Activated CD8-positive, alpha-beta memory T cell treated with anti-CD3 and anti-CD28 coated beads for 48 hours (primary cell): ENCODE results near the gene TSGA10.
A peak's percentile ranks its signal among the peaks of the same experiment; 100 is the strongest.
"Not testable (repeated sequence)": the region's sequence is repeated elsewhere in the genome, so short reads cannot be mapped to it uniquely, and the experiment has no call there.

Source experiments
- DNase-seq, 3 experiments: peaks; one replicate each; pipeline ENCODE4 v3.0.0-alpha.2; 2020; ENCODE audit warnings: low read depth in 2 of 3, low spot score in 2 of 3

Gene TSGA10, protein sequence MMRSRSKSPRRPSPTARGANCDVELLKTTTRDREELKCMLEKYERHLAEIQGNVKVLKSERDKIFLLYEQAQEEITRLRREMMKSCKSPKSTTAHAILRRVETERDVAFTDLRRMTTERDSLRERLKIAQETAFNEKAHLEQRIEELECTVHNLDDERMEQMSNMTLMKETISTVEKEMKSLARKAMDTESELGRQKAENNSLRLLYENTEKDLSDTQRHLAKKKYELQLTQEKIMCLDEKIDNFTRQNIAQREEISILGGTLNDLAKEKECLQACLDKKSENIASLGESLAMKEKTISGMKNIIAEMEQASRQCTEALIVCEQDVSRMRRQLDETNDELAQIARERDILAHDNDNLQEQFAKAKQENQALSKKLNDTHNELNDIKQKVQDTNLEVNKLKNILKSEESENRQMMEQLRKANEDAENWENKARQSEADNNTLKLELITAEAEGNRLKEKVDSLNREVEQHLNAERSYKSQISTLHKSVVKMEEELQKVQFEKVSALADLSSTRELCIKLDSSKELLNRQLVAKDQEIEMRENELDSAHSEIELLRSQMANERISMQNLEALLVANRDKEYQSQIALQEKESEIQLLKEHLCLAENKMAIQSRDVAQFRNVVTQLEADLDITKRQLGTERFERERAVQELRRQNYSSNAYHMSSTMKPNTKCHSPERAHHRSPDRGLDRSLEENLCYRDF

DNA sequence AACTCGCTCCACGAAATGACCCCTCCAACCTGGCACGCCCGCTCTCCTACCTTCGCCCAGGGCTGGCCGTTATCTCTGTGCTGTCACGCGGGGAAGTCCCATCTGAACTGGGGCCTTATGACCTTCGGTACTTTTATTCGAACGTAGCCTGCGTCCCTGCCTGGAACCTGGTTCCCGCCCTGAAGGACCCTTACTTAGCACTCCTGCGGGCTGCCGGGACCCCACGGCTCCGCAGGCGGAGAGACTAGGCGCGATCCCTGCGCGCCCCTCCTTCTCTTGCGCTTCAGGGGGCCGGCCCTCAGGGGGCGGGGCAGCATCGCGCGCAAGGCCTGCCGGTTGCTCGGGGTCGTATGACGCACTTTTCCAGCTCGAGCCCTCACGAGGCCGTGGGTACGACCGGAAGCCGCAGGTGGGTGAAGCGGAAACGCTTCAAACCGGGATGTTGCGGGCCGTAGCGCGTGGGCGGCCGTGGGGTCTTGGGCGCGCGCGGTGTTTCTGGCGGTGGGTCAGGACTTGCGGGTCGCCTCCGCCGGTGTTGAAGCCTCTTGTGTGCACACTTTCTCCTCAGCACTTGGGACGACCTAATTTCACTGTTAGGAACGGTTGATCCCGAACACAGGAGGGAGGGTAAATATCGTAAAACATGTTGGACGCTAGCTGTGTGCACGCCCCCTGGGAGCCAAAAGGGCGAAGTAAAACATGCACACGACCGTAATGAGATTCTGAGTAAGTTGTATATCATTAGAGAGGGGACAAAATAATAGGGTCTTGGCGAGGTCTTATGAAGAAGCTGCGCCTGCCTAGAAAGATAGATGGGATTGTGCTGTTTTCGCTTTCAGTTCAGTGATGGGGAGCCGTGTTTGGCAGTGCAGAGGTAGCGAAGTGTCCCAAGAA lies at the start of gene TSGA10, which contains the start of gene LIPT1:
TSS of gene TSGA10 (minus strand) at position 300 of the 894 bp plus-strand sequence. CDS start 45,503 bp downstream, outside the sequence.
TSS of gene LIPT1 (plus strand) at position 325 of the 894 bp plus-strand sequence. CDS start 6,991 bp downstream, outside the sequence.
- DNase-seq, result peak; percentile 72 to 84 (median 82)

DNA sequence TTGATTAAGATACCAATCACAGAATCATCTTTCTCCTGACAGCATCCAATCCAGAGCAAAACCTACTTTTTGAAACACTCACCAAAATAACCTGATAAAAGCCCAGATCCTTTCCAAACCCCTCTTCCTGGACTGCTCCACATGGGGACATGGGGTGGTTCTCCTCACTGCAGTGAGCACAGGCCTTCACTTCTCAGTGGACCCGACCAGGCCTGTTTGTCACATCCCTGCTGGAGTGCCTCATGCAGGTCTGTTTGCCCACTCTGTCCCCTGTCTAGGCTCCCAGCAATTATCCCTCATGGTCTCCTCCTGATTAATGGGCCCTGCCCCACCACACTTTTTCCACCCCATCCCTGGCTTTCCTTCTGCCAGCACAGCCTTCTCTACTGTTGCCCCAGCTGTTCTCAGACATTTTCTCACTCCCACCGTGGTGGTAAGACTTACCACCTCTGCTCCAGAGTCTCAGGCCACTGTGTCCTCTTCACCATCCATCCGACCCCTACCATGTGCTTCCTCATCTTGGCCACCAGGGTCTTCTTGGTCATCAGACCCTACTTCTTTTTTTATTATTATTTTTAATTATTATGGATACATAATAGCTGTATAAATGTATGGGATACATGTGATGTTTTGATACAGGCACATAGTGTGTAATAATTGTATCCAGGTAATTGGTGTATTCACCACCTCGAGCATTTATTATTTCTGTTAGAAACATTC lies 47.4 kb upstream of the TSGA10 start:
- no peak for DNase-seq

DNA sequence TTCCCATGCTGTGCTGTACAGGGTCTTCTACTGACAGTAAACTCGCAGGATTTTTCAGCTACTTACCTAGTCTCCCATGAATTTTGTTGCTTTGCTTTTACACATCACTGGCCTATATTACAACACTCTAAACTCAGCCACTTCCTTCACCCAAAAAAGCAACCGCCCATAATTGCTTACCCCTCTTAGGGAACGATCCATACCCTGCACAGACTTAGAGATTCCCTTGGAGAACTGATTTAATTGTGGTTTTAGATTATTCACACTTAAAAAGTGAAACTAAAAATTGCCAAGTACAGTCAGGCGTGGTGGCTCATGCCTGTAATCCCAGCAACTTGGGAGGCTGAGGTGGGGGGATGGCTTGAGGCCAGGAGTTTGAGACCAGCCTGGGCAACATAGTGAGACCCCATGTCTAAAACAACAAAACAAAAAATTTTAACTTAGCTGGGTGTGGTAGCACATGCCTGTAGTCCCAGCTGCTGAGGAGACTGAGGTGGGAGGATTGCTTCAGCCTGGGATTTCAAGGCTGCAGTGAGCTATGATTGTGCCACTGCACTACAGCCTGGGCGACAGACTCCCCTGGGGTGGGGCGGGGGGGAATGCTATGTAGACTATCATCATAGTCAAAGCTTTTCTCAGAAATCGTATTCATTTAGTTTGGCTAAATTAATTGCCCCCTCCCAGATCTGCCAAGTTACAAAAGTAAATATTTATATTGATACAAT lies 45.5 kb upstream of the TSGA10 start:
- DNase-seq, result no peak

DNA sequence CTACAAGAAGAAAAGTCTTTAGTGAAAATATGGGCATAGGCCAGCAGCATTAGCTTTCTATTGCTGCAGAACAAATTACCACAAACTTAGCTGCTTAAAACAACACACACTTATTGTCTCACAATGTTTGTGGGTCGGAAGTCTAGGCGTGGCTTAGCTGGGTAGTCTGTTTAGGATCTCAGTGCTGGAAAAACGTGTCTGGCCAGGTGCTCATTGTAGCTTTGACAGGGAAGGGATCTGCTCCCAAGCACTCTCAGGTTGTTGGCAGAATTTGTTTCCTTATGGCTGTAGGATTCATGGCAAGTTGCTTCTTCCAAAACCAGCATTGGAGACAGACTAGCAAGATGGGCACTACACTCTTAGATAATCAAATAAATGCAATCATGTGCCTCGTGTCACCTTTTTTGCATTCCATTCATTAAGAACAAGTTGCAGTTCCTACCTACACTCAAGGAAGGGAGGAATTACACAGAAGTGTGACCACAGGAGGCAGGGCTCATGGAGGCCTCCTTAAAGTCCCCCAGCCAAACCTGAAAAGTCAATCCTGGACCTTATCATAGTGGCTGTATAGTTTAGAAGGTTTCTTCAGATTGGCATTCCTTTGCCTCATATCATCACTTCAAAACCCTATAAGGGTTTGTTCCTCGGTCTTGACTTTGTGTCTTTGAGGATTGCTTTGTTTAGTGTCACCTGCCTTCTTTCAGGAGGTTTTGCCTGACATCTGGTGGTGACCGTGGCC lies 43.5 kb upstream of the TSGA10 start:
- DNase-seq, result no peak

DNA sequence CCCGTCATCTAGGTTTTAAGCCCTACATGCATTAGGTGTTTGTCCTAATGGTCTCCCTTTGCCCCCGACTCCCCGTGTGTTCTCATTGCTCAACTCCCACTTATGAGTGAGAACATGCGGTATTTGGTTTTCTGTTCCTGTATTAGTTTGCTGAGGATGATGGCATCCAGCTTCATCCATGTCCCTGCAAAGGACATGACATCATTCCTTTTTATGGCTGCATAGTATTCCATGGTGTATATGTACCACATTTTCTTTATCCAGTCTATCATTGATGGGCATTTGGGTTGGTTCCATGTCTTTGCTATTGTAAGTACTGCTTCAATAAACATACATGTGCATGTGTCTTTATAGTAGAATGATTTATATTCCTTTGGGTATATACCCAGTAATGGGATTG lies 37.6 kb upstream of the TSGA10 start:
- not testable (repeated sequence) for DNase-seq

DNA sequence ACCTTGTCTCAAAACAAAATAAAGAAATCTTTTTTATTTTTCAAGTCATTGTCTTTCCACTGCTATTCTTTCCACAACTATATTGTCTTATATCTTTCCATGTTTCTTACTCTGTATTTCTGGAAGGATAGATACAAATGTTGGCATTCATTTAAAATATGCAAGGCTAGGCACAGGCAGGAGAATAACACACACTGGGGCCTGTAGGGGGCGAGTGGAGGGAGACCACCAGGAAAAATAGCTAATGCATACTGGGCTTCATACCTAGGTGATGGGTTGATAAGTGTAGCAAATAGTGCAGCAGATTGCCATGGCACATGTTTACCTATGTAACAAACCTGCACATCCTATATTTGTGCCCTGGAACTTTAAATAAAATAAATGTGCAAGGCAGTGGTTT lies 35.8 kb upstream of the TSGA10 start:
- no peak for DNase-seq

DNA sequence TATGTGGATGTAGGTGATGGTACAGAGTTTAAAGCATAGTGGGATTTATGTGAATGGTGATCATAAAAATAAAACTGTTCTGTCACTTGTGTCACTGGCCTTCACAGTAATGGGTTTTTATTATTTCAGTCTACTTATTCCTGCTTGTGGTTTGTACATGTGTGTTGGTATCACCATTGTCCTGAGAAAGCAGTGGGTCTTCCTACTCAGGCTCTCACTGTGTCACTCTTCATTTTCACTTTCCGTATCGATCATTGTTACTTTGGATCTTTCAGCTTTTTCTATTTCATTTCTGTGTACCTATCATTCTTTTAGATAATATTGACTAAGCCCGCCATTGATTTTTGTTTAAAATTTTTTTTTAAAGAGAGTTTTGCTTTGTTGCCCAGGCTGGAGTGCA lies 33.6 kb upstream of the TSGA10 start:
- no peak for DNase-seq

DNA sequence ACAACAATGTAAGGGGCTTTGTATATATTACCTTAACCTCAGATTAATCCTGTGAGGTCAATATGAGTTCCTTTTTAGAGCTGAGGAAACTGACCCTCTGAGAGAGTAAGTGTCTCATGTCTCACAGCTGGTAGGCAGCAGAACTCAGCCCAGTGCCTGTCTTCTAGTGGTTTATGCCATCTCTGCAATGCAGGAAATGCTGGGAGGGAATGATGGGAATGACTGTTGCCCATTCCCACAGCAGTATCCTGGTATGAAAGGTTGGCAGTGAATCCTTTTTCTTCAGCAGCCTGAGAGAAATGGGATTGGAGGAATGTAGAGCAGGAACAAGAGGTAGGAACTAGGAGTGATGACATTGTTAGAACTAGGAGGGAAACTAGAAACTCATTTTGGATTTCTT lies 32.3 kb upstream of the TSGA10 start:
- DNase-seq, result no peak

DNA sequence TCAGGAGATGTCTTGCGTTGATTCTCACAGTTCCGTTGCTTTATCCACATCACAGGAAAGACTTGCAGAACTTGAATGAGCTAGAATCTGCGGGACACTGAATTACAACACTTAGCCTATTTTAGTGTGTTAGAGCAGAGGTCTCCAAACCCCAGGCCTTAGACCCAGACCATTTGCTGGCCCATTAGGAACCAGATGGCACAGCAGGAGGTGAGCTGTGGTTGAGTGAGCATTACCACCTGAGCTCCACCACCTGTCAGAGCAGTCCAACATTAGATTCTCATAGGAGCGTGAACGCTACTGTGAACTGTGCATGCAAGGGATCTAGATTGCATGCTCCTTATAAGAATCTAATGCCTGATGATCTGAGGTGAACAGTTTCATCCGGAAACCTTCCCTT lies 30.1 kb upstream of the TSGA10 start:
- no peak for DNase-seq

DNA sequence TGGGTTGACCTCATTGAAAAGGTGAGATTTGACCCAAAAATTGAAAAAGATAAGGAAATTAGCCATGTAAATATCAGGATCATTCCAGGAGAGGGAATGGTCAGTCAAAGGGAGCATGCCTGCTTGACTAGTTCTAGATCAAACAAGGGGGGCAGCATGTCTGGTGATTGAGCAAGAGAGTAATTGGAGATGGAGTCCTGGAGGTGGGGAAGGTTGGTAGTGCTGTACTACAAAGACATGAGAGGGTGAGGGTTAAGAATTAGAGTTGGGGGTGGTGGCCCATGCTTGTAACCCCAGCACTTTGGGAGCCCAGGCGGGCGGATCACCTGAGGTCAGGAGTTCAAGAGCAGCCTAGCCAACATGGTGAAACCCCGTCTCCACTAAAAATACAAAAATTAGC lies 28.3 kb upstream of the TSGA10 start:
- DNase-seq, result no peak

DNA sequence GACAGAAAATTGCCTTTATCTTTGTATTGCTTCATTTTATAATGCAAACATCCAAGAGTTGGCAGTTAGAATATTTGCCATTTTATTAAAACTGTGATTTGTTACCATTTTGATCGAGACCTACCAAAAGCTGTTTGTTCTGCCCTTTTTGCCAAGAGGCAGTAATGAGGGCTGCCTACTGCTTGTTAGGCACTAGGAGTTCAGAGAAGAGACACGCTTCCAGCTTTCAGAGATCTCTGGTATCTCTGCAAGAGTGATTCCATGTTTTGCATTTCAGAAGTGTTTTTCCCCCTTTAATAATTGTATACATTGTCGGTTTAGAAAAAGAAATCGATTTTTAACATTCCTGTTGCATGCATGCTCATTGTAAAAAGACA lies 26.9 kb upstream of the TSGA10 start:
- DNase-seq, result no peak

DNA sequence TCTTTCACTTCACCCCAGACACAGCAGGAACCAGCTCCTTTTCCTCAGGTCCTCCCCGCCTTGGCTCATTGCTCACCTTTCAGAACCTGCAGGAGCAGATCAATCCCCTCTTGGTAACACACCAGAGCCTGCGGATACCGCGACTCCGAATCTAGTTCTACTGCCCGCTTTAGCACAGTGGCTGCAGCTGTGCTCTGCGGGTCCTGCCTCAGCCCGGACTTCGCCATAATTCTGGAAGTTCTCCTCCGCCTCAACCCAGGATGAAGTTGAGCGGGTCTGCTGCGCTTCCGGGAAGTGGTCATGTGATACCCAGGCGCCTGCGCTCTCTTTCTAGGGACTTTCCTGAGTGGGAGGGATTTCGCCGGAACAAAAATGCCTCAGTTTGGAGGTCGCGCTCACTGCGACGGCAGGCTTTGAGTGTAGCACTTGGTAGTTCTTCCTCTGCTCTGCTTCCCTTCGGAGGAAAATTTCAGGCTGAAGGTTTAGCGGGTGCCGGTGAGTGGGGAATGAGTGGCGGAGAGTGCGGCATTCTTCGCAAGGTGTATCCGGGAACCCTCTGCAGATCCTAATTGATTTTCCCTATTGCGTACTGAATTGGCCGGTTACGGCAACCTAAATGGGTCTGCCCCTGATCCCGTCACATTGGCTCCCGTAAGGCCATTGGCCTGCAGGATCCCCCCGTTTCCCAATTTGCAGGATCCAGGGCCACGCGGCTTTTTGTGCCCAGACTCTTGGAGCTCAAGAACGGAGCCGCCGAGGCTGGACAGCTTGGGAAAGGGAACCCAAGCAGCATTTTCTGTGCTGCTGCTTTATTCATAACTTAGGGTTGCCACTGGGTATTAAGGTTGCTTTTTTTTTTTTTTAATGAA lies 26.2 kb upstream of the TSGA10 start, which contains the start of the genes MITD1 and MRPL30:
TSS of gene MITD1 (minus strand) at position 304 of the 869 bp plus-strand sequence. CDS start at position 227, 77 bp downstream.
TSS of gene MRPL30 (plus strand) at position 430 of the 869 bp plus-strand sequence. CDS start 5,020 bp downstream, outside the sequence.
- peak; percentile 59 to 75 (median 72) for DNase-seq

DNA sequence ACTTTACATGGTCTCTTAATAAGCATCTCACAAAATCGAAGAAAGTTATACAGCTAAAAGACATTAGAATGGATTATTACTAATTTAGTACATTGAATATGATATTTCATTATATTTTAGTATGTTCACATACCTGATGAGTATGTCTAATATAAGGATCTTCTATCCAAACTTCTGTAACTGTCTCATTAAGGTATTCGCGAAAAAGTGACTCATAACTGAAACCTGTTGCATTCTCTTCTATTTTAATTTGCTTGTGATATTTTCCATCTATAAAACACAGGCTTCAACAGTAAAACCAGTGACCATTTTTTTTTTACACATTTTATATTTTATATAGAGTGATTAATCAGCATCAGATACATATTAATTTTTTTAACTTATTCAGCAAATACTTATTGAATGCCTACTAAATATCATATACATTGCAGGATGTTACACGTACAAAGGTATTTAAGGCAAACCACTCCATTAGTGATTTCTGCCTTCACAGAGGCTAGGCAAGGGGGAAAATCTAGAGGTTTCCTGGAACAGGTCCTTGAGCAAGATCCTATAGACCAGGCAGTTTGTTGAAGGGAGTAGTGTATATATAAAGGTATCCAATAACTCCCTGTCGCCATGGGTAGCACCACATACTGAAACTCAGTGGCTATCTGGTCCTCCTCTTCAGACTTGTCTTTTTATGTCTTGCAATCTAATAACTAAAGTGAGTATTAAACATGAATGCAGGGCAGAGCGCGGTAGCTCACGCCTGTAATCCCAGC lies 16.8 kb upstream of the TSGA10 start:
- no peak for DNase-seq

DNA sequence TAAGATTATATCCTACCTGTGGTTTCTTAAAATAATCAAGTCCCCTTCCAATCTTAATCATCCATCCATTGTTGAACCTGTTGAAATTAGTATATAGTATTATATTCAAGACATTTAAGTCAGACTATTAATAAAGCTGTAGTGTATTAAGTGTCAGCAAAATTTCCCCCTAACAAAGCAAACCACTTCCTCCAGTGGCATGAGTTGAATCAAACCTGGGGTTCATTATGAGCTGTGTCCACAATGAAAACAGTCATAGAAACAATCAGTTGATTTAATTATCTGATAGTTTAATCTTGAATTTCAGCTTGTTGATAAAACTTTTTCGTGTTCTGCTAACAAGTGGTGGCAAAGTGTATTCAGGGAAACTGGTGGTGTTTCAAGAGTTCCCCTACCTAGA lies 14.8 kb upstream of the TSGA10 start:
- no peak for DNase-seq

DNA sequence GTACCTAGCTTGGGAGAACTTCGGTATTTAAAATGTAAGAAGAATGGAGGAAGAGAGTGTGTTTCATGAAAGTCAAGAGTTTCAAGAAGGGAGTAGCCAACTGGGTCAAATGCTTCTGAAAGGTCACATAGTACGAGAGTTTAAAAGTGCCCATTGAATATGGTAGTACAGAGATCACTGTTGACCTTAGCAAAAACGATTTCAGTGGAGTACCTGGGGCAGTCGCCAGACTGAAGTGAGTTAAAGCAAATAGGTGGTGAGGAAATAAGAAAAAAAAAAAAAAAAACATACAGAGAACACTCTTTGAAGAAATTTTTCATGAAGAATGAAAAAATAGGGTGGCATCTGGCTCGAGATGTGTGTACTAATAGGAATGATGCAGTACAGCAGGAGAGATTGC lies 11.5 kb upstream of the TSGA10 start:
- DNase-seq, result no peak

DNA sequence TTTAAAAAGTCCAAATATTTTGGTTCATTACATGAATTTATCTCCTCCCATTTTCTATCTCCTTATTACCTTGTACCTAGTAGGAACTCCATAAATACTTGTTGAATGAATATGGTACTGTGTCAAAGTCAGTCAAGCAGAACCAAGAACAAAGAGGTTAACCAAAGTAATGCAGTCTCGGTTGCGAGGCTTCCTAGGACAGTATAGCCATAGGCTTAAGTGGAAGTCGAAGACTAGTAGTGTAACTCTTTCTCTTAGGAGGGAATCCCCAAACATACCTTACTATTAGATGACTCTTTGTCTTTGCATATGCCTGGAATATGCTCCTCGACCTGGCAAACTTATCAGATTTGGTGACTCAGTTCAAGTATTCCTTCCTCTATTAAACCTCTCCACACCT lies 4.9 kb upstream of the TSGA10 start:
- no peak for DNase-seq

DNA sequence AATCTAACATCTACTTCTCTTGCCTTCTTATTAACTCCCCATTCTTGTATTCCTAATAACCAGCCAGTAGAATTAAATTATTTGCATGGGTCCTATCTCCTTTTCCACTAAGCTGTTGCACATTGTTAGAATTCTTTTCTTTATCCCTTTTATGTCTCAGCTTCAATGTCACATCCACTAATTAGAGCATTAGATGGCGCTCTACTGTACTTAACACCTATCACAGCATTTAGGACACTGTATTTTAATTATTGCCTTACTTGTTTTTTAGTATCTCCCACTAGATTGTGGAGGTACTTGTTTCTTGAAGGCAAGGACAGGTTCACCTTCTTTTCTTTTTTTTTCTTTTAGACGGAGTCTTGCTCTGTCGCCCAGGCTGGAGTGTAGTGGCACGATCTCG lies 3.9 kb upstream of the TSGA10 start:
- no peak for DNase-seq
